ENCODE data around the gene ATAD3B.
"Not testable (repeated sequence)": the region's sequence is repeated elsewhere in the genome, so short reads cannot be mapped to it uniquely, and the experiment has no call there.

ATAD3B gene

GRCh38 chr1:1482856-1483255, 11.3 kb downstream of the ATAD3B start:
- Histone ChIP-seq H3K79me2 (ENCODE audit: insufficient read depth, low read length) (no peaks in the 10 kb centered on the region), H3K27me3 (ENCODE audit: low read length) (no peaks in the 10 kb centered on the region), H3F3A (ENCODE audit: insufficient read depth) (no peaks in the 10 kb centered on the region), H3K27ac (ENCODE audit: low read depth, low read length) (no peak overlapping the region), H4K20me1 (ENCODE audit: low read depth, low read length) (no peaks in the 10 kb centered on the region), H3K9me2 (replicated peaks; ENCODE audit: insufficient read depth, low read length) (no peaks in the 10 kb centered on the region), H2AFZ (ENCODE audit: low read depth, low read length, severe bottlenecking) (no peak overlapping the region), H3K36me3 (ENCODE audit: low read length) (no peaks in the 10 kb centered on the region), H3K4me3 (ENCODE audit: insufficient read depth, low read length, poor library complexity, severe bottlenecking) (no peak overlapping the region), H3K9ac (ENCODE audit: low read length) (no peak overlapping the region), H3K9me3 (ENCODE audit: insufficient read depth, low read length) (no peaks in the 10 kb centered on the region), H3K4me2 (ENCODE audit: low read depth, low read length, poor library complexity, severe bottlenecking) (no peak overlapping the region)
- TF ChIP-seq CTCF (IDR thresholded peaks at IDR 0.05; ENCODE audit: insufficient read depth, low read length, poor library complexity, severe bottlenecking) (no peak), EZH2phosphoT487 (conservative IDR thresholded peaks at IDR 0.05; ENCODE audit: low read length) (no peak)

- no peak for TF ChIP-seq CTCF (IDR thresholded peaks at IDR 0.05; ENCODE audit: insufficient read depth, low read length, poor library complexity, severe bottlenecking)
- TF ChIP-seq EZH2phosphoT487 (conservative IDR thresholded peaks at IDR 0.05; ENCODE audit: low read length) = no peak
- Histone ChIP-seq H3K79me2 (ENCODE audit: insufficient read depth, low read length) (no peaks in the 10 kb centered on the region), H3F3A (ENCODE audit: insufficient read depth) (no peaks in the 10 kb centered on the region), H3K9ac (ENCODE audit: low read length) (no peak overlapping the region), H3K4me3 (ENCODE audit: insufficient read depth, low read length, poor library complexity, severe bottlenecking) (no peak overlapping the region), H4K20me1 (ENCODE audit: low read depth, low read length) (no peaks in the 10 kb centered on the region), H3K9me2 (replicated peaks; ENCODE audit: insufficient read depth, low read length) (no peaks in the 10 kb centered on the region), H2AFZ (ENCODE audit: low read depth, low read length, severe bottlenecking) (no peak overlapping the region), H3K36me3 (ENCODE audit: low read length) (no peaks in the 10 kb centered on the region), H3K27me3 (ENCODE audit: low read length) (no peaks in the 10 kb centered on the region), H3K9me3 (ENCODE audit: insufficient read depth, low read length) (no peaks in the 10 kb centered on the region), H3K27ac (ENCODE audit: low read depth, low read length) (no peak overlapping the region), H3K4me2 (ENCODE audit: low read depth, low read length, poor library complexity, severe bottlenecking) (no peak overlapping the region)
These were observed 12.1 kb downstream of the ATAD3B start for GRCh38 chr1:1483714-1484113.

- H3K36me3 ChIP-seq (ENCODE audit: low read length); H3K27me3 ChIP-seq (ENCODE audit: low read length); H3K9me3 ChIP-seq (ENCODE audit: insufficient read depth, low read length); H3K4me3 ChIP-seq (ENCODE audit: insufficient read depth, low read length, poor library complexity, severe bottlenecking); H3K4me2 ChIP-seq (ENCODE audit: low read depth, low read length, poor library complexity, severe bottlenecking); H3K9ac ChIP-seq (ENCODE audit: low read length); H3K79me2 ChIP-seq (ENCODE audit: insufficient read depth, low read length); H3F3A ChIP-seq (ENCODE audit: insufficient read depth); H2AFZ ChIP-seq (ENCODE audit: low read depth, low read length, severe bottlenecking); H3K9me2 ChIP-seq (replicated peaks; ENCODE audit: insufficient read depth, low read length); H3K27ac ChIP-seq (ENCODE audit: low read depth, low read length); H4K20me1 ChIP-seq (ENCODE audit: low read depth, low read length): not testable (repeated sequence)
These were observed 13.6 kb downstream of the ATAD3B start for GRCh38 chr1:1484976-1485750.

- not testable (repeated sequence) for H3K27me3 ChIP-seq (ENCODE audit: low read length); H3K9me2 ChIP-seq (replicated peaks; ENCODE audit: insufficient read depth, low read length); H3K4me3 ChIP-seq (ENCODE audit: insufficient read depth, low read length, poor library complexity, severe bottlenecking); H3K4me2 ChIP-seq (ENCODE audit: low read depth, low read length, poor library complexity, severe bottlenecking); H3K9ac ChIP-seq (ENCODE audit: low read length); H3K9me3 ChIP-seq (ENCODE audit: insufficient read depth, low read length); H4K20me1 ChIP-seq (ENCODE audit: low read depth, low read length); H2AFZ ChIP-seq (ENCODE audit: low read depth, low read length, severe bottlenecking); H3K79me2 ChIP-seq (ENCODE audit: insufficient read depth, low read length); H3F3A ChIP-seq (ENCODE audit: insufficient read depth); H3K36me3 ChIP-seq (ENCODE audit: low read length); H3K27ac ChIP-seq (ENCODE audit: low read depth, low read length)
These were observed 14.3 kb downstream of the ATAD3B start for GRCh38 chr1:1485755-1486317.
